OCI-LY1 (cell line): ENCODE data around the gene SYT7.

Experiments used
- EZH2 ChIP-seq: fragments of 200-600 bp; sonication (generic), shearing (Covaris generic); IDR thresholded peaks from 2 replicates; pipeline ENCODE4 v1.8.0; 2017; ENCODE audit warnings: borderline replicate concordance, mixed run types, mild to moderate bottlenecking, antibody characterized with exemption, low read length, moderate library complexity, mixed read lengths
- TF ChIP-seq, protein P1 (sequence below): fragments of 200-600 bp; sonication (generic), shearing (Covaris generic); IDR thresholded peaks from 2 replicates; pipeline ENCODE4 v1.5.1; 2017; ENCODE audit warnings: mild to moderate bottlenecking, antibody characterized with exemption, low read length, moderate library complexity, mixed read lengths

- TF ChIP-seq, protein P1, sequence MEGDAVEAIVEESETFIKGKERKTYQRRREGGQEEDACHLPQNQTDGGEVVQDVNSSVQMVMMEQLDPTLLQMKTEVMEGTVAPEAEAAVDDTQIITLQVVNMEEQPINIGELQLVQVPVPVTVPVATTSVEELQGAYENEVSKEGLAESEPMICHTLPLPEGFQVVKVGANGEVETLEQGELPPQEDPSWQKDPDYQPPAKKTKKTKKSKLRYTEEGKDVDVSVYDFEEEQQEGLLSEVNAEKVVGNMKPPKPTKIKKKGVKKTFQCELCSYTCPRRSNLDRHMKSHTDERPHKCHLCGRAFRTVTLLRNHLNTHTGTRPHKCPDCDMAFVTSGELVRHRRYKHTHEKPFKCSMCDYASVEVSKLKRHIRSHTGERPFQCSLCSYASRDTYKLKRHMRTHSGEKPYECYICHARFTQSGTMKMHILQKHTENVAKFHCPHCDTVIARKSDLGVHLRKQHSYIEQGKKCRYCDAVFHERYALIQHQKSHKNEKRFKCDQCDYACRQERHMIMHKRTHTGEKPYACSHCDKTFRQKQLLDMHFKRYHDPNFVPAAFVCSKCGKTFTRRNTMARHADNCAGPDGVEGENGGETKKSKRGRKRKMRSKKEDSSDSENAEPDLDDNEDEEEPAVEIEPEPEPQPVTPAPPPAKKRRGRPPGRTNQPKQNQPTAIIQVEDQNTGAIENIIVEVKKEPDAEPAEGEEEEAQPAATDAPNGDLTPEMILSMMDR: no peak
- TF ChIP-seq EZH2: no peak
Observed at GRCh38 chr11:61553373-61554171, 27.3 kb downstream of the SYT7 start.
